SU-DHL-6 (cell line): Measurements from ENCODE around the gene MYLK.

Experiments used
- EZH2phosphoT487 ChIP-seq: fragments of 200-600 bp; sonication (generic), shearing (Covaris generic); conservative IDR thresholded peaks from 2 replicates; pipeline ENCODE4 v1.6.1; 2018; ENCODE audit warnings: mild to moderate bottlenecking, antibody characterized with exemption, low read length, moderate library complexity, mixed read lengths
- TF ChIP-seq, protein P1 (sequence below): fragments of 200-600 bp; sonication (generic); IDR thresholded peaks from one replicate; pipeline ENCODE4 v1.5.1; 2017; ENCODE audit warnings: antibody characterized with exemption, mild to moderate bottlenecking, low read length, moderate library complexity; ENCODE audit not compliant: insufficient read depth, poor library complexity, severe bottlenecking

DNA sequence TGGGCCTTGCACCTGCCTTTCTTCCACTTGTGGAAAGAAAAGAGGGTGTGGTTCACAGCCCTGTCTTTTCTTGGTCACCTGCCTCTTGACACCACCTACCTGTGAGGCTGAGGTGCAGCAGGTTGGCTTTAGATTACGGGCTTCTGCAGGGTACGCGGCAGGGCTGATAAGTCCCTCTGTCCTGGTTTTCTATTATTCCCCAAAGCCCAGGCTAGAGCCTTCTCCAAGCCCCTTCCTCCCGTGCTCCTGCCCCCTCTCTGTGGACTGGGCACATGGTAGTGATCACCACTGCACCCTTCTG is 254.4 kb downstream of the MYLK start:
- TF ChIP-seq, protein P1, sequence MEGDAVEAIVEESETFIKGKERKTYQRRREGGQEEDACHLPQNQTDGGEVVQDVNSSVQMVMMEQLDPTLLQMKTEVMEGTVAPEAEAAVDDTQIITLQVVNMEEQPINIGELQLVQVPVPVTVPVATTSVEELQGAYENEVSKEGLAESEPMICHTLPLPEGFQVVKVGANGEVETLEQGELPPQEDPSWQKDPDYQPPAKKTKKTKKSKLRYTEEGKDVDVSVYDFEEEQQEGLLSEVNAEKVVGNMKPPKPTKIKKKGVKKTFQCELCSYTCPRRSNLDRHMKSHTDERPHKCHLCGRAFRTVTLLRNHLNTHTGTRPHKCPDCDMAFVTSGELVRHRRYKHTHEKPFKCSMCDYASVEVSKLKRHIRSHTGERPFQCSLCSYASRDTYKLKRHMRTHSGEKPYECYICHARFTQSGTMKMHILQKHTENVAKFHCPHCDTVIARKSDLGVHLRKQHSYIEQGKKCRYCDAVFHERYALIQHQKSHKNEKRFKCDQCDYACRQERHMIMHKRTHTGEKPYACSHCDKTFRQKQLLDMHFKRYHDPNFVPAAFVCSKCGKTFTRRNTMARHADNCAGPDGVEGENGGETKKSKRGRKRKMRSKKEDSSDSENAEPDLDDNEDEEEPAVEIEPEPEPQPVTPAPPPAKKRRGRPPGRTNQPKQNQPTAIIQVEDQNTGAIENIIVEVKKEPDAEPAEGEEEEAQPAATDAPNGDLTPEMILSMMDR, result no peak
- TF ChIP-seq EZH2phosphoT487, result no peak
